Measurements from ENCODE around the gene CCDC169. TPM values are rescaled to one million over a fixed set of nuclear protein-coding genes. Genes with fewer than 3 reads are reported as not detected.

CCDC169 gene
- total and polyA plus RNA-seq, 3 experiments from 2014 or later = not detected

DNA sequence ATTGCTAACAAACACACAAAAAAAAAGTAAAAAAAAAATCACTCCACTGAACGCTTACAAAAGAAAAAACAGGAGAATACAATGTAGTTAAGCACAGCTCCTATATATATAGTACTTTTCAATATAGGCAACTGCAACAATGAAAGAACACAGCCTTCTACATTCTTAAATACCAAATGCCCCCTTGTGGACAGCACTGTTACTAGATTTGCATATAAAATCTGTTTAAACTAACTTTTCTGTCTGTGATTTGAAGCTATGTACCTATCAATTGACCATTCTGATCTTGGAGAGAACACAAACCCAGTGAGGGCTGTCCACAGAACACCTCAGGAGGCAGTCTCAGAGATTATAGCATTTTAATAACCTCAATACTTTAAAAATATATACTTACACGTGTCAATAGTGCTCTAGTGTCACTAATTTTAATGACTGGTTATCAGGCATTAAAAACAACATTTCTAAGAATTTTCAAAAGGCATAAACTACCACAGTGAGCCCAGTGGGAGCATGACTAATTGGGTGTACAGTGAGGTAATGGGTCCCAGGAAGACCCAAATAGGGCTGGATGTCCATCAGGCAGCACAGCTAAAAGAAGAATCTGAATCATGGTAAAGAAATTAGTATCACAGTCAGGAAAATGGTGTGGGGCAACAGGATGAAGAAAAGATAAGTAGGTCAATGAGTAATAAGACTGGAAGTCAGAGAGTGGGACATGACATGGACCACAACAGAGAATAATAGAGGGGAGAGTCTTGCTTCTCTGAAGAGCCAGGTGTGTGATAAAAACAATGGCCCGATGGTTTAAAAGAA, 22.2 kb downstream of the CCDC169 start:
- ChIA-PET POLR2A (no interaction called here), CTCF (no interaction called here)
- no peak overlapping the region for H3K4me3 ChIP-seq (ENCODE audit: low read length)
- H3K9me3 ChIP-seq (ENCODE audit: low read length) = no peaks in the 10 kb centered on the region
- Mint-ChIP-seq H3K4me1 (no peaks in the 10 kb centered on the region), H3K27me3 (no peaks in the 10 kb centered on the region), H3K4me3 (no peak overlapping the region), H3K27ac (no peak overlapping the region), H3K9me3 (no peaks in the 10 kb centered on the region), H3K36me3 (no peaks in the 10 kb centered on the region)
- no peaks in the 10 kb centered on the region for H3K27me3 ChIP-seq (ENCODE audit: insufficient read depth, low read length, poor library complexity, severe bottlenecking)
- no peak for DNase-seq
- no peaks in the 10 kb centered on the region for H3K4me1 ChIP-seq (ENCODE audit: insufficient read depth, low read length)
- H3K36me3 ChIP-seq (ENCODE audit: insufficient read depth, low read length) = no peaks in the 10 kb centered on the region
- no peak overlapping the region for H3K27ac ChIP-seq (ENCODE audit: low read depth, low read length)

- no peaks in the 10 kb centered on the region for H3K36me3 Mint-ChIP-seq
- no peaks in the 10 kb centered on the region for H3K4me1 Mint-ChIP-seq
- H3K4me1 ChIP-seq (ENCODE audit: insufficient read depth, low read length) = no peaks in the 10 kb centered on the region
- H3K36me3 ChIP-seq (ENCODE audit: insufficient read depth, low read length) = no peaks in the 10 kb centered on the region
- CTCF ChIA-PET = no interaction called here
- H3K27ac Mint-ChIP-seq = no peak overlapping the region
- POLR2A ChIA-PET = no interaction called here
- no peak overlapping the region for H3K4me3 ChIP-seq (ENCODE audit: low read length)
- no peak overlapping the region for H3K4me3 Mint-ChIP-seq
- no peak overlapping the region for H3K27ac ChIP-seq (ENCODE audit: low read depth, low read length)
- DNase-seq = no peak
- H3K27me3 Mint-ChIP-seq = no peaks in the 10 kb centered on the region
- no peaks in the 10 kb centered on the region for H3K9me3 ChIP-seq (ENCODE audit: low read length)
- H3K9me3 Mint-ChIP-seq = peaks cover 0 to 5% (median 0%) of the 10 kb centered on the region in 5 donors
- H3K27me3 ChIP-seq (ENCODE audit: insufficient read depth, low read length, poor library complexity, severe bottlenecking) = no peaks in the 10 kb centered on the region
Measured at GRCh38 chr13:36273431-36273830, 24.2 kb downstream of the CCDC169 start.

DNA sequence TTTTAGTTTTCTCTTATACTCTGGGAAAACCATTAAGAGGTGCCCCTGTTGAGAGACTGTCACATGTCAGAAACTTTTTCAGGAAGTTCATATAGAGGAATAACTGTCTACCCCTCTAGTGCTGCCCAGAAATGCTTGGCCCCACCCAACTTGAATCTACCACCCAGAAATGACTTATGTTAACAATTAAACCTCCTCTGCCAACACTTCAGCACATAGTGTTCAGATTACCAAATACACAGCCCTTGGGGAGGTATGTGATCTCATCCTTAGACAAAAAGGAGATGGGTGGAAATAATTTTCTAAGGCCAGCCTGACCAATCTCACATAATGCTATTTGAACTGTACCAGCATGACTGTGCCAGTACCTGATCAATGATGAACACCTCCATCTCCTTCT, 35.6 kb downstream of the CCDC169 start:
- H3K36me3 Mint-ChIP-seq = no peaks in the 10 kb centered on the region
- CTCF ChIA-PET = no interaction called here
- POLR2A ChIA-PET = no interaction called here

GRCh38 chr13:36261011-36261410, 36.6 kb downstream of the CCDC169 start:
- Histone ChIP-seq H3K4me3 (ENCODE audit: low read length) (no peak overlapping the region), H3K27me3 (ENCODE audit: insufficient read depth, low read length, poor library complexity, severe bottlenecking) (no peaks in the 10 kb centered on the region), H3K36me3 (ENCODE audit: insufficient read depth, low read length) (no peaks in the 10 kb centered on the region), H3K4me1 (ENCODE audit: insufficient read depth, low read length) (no peaks in the 10 kb centered on the region), H3K27ac (ENCODE audit: low read depth, low read length) (no peak overlapping the region), H3K9me3 (ENCODE audit: low read length) (no peaks in the 10 kb centered on the region)
- Mint-ChIP-seq H3K27me3 (no peaks in the 10 kb centered on the region), H3K27ac (no peak overlapping the region), H3K36me3 (no peaks in the 10 kb centered on the region), H3K9me3 (peaks cover 0 to 4% (median 0%) of the 10 kb centered on the region in 5 donors), H3K4me1 (no peaks in the 10 kb centered on the region), H3K4me3 (no peak overlapping the region)
- DNase-seq = no peak
- CTCF ChIA-PET = no interaction called here
- POLR2A ChIA-PET = no interaction called here

More for the DNA sequence above, 35.6 kb downstream of the CCDC169 start:
- Mint-ChIP-seq H3K27me3 (no peaks in the 10 kb centered on the region), H3K9me3 (peaks cover 0 to 2% (median 0%) of the 10 kb centered on the region in 5 donors), H3K27ac (no peak overlapping the region), H3K4me3 (no peak overlapping the region), H3K4me1 (no peaks in the 10 kb centered on the region)
- no peak for DNase-seq
- H3K4me3 ChIP-seq (ENCODE audit: low read length) = no peak overlapping the region
- no peaks in the 10 kb centered on the region for H3K4me1 ChIP-seq (ENCODE audit: insufficient read depth, low read length)
- H3K36me3 ChIP-seq (ENCODE audit: insufficient read depth, low read length) = no peaks in the 10 kb centered on the region
- no peak overlapping the region for H3K27ac ChIP-seq (ENCODE audit: low read depth, low read length)
- H3K27me3 ChIP-seq (ENCODE audit: insufficient read depth, low read length, poor library complexity, severe bottlenecking) = no peaks in the 10 kb centered on the region
- no peaks in the 10 kb centered on the region for H3K9me3 ChIP-seq (ENCODE audit: low read length)

DNA sequence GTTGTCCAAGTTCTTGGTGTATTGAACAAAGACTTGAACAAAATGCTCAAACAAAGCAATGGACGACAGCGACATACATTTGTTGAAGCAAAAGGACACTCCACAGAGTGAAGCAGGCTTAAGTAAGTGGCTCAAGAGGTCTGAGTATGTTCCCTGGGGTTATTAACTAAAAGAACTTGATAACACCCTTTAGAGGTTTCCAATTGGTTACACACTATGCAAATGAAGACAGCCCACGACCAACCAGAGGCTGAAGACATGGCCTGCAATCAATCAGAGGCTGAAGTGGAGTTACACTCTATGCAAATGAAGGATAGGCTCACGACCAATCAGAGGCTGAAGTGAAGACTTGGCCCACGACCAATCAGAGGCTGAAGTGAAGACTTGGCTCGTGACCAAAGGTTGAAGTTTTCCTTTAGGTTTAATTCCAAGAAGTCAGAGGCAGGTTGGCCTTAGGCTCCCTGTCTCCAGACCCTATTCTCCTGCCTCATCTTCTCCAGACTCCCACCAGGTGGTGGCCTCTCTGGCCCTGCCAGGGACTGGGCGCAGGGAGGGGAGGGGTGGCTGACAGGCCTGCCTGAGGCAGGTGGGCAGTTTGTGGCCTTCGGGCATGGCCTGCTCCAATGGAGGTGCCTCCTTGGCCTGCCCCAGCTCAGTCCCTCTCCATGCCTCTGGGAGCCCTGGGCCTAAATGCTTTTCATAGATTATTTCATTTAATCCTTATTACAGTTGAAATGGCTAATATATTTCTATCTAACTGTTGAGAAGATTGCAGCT, 38.1 kb downstream of the CCDC169 start:
- no peak overlapping the region for H3K27ac Mint-ChIP-seq
- CTCF ChIA-PET = no interaction called here
- H3K27me3 Mint-ChIP-seq = no peaks in the 10 kb centered on the region

DNA sequence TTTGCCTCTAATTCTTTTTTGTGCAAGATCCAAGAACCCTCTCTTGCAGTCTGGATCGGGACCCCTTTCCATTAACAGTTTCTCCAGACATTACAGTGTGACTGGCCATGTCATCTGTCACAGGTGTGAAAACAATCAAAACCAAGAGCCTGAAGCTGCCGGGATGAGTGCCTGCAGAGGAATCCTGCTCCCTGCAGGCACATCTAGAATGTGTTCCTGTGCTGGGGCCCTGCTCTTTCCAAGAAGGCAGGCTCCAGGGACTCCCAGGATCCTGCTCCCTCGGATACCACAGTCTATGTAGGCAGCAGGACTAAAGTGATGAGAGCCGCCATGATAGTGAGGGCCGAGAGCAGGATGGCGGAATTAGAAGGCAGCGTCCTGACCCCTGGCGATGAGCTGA, 38.8 kb downstream of the CCDC169 start:
- H3K9me3 ChIP-seq (ENCODE audit: low read length) = no peaks in the 10 kb centered on the region
- H3K36me3 ChIP-seq (ENCODE audit: insufficient read depth, low read length) = no peaks in the 10 kb centered on the region
- H3K4me3 Mint-ChIP-seq = no peak overlapping the region
- no peaks in the 10 kb centered on the region for H3K27me3 ChIP-seq (ENCODE audit: insufficient read depth, low read length, poor library complexity, severe bottlenecking)
- DNase-seq = no peak
- H3K27ac ChIP-seq (ENCODE audit: low read depth, low read length) = no peak overlapping the region
- no peaks in the 10 kb centered on the region for H3K4me1 ChIP-seq (ENCODE audit: insufficient read depth, low read length)
- H3K27me3 Mint-ChIP-seq = no peaks in the 10 kb centered on the region
- ChIA-PET CTCF (no interaction called here), POLR2A (no interaction called here)
- no peak overlapping the region for H3K27ac Mint-ChIP-seq
- H3K36me3 Mint-ChIP-seq = no peaks in the 10 kb centered on the region
- H3K4me3 ChIP-seq (ENCODE audit: low read length) = no peak overlapping the region
- H3K9me3 Mint-ChIP-seq = peaks cover 0 to 9% (median 2%) of the 10 kb centered on the region in 5 donors
- H3K4me1 Mint-ChIP-seq = no peaks in the 10 kb centered on the region

More for the DNA sequence above, 38.1 kb downstream of the CCDC169 start:
- H3K36me3 Mint-ChIP-seq = no peaks in the 10 kb centered on the region
- no peaks in the 10 kb centered on the region for H3K4me1 Mint-ChIP-seq
- Histone ChIP-seq H3K36me3 (ENCODE audit: insufficient read depth, low read length) (no peaks in the 10 kb centered on the region), H3K9me3 (ENCODE audit: low read length) (no peaks in the 10 kb centered on the region), H3K4me3 (ENCODE audit: low read length) (no peak overlapping the region), H3K4me1 (ENCODE audit: insufficient read depth, low read length) (no peaks in the 10 kb centered on the region), H3K27me3 (ENCODE audit: insufficient read depth, low read length, poor library complexity, severe bottlenecking) (no peaks in the 10 kb centered on the region), H3K27ac (ENCODE audit: low read depth, low read length) (no peak overlapping the region)
- no peak overlapping the region for H3K4me3 Mint-ChIP-seq
- H3K9me3 Mint-ChIP-seq = peaks cover 0 to 9% (median 2%) of the 10 kb centered on the region in 5 donors
- POLR2A ChIA-PET = no interaction called here
- DNase-seq = no peak

DNA sequence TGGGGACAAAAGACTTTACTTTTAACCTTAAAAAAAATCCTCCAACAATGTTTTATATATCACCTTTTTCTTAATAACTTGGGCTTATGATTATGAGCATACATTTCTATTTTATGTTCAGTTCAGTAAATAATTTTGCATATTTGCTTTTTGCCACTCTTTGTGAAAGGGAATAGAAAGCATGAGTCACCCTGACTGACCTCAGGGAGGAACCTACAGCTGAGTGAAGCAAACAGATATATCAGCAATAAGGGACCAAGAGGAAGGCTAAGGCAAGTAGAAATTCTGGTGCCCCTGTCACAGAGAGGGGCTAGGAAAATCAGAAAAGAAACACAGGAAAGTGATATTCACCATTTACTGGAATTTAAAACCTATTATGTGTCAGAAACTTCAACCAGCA, 46.1 kb downstream of the CCDC169 start:
- POLR2A ChIA-PET = no interaction called here
- H3K27ac Mint-ChIP-seq = no peak overlapping the region
- no peak for DNase-seq
- Histone ChIP-seq H3K9me3 (ENCODE audit: low read length) (no peaks in the 10 kb centered on the region), H3K27ac (ENCODE audit: low read depth, low read length) (no peak overlapping the region), H3K36me3 (ENCODE audit: insufficient read depth, low read length) (no peaks in the 10 kb centered on the region), H3K27me3 (ENCODE audit: insufficient read depth, low read length, poor library complexity, severe bottlenecking) (no peaks in the 10 kb centered on the region), H3K4me1 (ENCODE audit: insufficient read depth, low read length) (no peaks in the 10 kb centered on the region), H3K4me3 (ENCODE audit: low read length) (no peak overlapping the region)
- no peaks in the 10 kb centered on the region for H3K27me3 Mint-ChIP-seq
- H3K36me3 Mint-ChIP-seq = no peaks in the 10 kb centered on the region
- H3K4me1 Mint-ChIP-seq = no peaks in the 10 kb centered on the region
- no peak overlapping the region for H3K4me3 Mint-ChIP-seq
- CTCF ChIA-PET = no interaction called here
- H3K9me3 Mint-ChIP-seq = peaks cover 0 to 13% (median 7%) of the 10 kb centered on the region in 5 donors

DNA sequence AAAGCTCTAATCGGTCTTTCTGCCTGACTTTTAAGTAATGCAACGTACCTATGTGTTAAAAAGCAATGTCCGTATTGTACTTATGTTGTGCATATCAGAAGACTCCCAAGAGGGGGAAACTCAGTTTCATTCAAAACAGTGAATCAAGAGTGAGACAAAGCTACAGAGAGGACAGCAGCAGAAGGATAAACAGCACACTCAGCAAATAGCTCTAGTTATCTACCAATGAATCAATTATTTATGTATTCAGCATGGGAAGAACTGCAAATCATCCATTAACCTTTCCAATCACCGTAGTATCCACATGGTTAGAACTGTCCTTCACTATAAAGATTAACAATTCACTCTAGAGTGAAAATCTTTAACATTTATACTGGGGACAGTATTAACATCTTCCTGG, 46.6 kb downstream of the CCDC169 start:
- Mint-ChIP-seq H3K27me3 (no peaks in the 10 kb centered on the region), H3K4me3 (no peak overlapping the region), H3K9me3 (peaks cover 0 to 13% (median 5%) of the 10 kb centered on the region in 5 donors), H3K4me1 (no peaks in the 10 kb centered on the region), H3K36me3 (no peaks in the 10 kb centered on the region), H3K27ac (no peak overlapping the region)
- DNase-seq = no peak
- no peaks in the 10 kb centered on the region for H3K36me3 ChIP-seq (ENCODE audit: insufficient read depth, low read length)
- H3K4me1 ChIP-seq (ENCODE audit: insufficient read depth, low read length) = no peaks in the 10 kb centered on the region
- no peak overlapping the region for H3K27ac ChIP-seq (ENCODE audit: low read depth, low read length)
- no peaks in the 10 kb centered on the region for H3K9me3 ChIP-seq (ENCODE audit: low read length)
- no peak overlapping the region for H3K4me3 ChIP-seq (ENCODE audit: low read length)
- POLR2A ChIA-PET = no interaction called here
- no peaks in the 10 kb centered on the region for H3K27me3 ChIP-seq (ENCODE audit: insufficient read depth, low read length, poor library complexity, severe bottlenecking)
- CTCF ChIA-PET = no interaction called here
